Measurements from ENCODE around the gene PMFBP1. TPM values are rescaled to one million over a fixed set of nuclear protein-coding genes. Genes with fewer than 3 reads are reported as not detected.

PMFBP1 gene
- total RNA-seq, 4 donors from 2014 or later, result 0.13 to 1.4 (median 0.98) TPM

- ATAC-seq (ENCODE audit: low FRiP score) (no peak), DNase-seq (ENCODE audit: low spot score) (no peak)
- TF ChIP-seq, protein P1, sequence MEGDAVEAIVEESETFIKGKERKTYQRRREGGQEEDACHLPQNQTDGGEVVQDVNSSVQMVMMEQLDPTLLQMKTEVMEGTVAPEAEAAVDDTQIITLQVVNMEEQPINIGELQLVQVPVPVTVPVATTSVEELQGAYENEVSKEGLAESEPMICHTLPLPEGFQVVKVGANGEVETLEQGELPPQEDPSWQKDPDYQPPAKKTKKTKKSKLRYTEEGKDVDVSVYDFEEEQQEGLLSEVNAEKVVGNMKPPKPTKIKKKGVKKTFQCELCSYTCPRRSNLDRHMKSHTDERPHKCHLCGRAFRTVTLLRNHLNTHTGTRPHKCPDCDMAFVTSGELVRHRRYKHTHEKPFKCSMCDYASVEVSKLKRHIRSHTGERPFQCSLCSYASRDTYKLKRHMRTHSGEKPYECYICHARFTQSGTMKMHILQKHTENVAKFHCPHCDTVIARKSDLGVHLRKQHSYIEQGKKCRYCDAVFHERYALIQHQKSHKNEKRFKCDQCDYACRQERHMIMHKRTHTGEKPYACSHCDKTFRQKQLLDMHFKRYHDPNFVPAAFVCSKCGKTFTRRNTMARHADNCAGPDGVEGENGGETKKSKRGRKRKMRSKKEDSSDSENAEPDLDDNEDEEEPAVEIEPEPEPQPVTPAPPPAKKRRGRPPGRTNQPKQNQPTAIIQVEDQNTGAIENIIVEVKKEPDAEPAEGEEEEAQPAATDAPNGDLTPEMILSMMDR (IDR thresholded peaks at IDR 0.05), result no peak
Observed at GRCh38 chr16:72112906-72113615, 58.9 kb downstream of the PMFBP1 start.

DNA sequence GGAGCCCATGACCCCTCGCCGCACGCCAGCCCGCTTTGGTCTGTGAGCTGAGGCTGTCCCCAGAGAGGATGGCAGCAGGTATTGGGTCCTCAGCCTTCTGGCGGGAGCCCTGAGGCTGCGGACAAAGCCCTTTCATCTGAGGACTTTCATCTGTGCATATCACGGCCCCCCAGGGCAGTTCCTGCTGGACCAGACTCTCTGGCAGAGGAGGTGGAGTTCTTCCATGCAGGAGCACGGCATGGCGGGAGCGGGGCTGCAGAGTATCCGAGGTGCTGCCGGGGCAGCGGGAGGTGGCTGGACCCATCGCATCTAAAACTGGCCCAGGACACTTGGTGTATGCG lies 59.5 kb downstream of the PMFBP1 start:
- TF ChIP-seq, protein P1 (IDR thresholded peaks at IDR 0.05), result no peak
- ATAC-seq (ENCODE audit: low FRiP score) (peak; percentile 10), DNase-seq (ENCODE audit: low spot score) (no peak)

DNA sequence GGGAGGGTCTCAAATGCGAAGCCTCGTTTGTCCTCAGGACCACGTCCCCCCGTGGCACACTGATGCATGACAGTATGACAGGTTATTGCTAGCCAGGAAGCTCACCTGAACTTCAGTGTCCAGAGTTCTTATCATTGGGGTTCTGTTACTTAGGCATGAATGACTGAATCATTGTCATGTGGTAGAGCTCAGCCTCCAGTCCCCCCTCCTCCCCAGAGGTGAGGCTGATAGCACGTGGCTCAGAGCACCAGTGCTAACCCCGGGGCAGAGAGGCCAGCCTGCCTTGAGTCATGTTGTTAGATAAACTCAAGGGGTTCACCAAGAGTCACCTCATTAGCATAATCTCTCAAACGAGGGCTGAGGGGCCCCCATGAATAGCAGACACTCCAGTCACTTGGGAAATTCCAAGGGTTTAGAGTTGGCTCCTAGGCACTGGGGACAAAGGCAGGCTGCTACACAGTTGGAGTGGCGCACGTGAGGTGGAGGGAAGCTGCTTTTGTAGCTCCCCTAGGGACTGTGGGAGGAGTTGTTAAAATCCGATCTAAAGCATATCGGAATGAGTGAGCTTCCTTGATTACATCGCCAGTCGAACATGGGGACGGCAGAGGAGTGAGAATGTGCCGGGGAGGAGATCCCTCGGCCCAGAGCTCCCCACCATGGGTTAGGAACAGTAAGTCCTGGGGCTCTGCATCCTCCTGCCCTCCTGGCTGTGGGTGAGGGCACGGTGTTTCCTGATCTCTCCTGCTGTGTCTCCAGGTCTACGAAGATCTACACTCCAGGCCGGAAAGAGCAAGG lies 60.1 kb downstream of the PMFBP1 start:
- TF ChIP-seq, protein P1 (IDR thresholded peaks at IDR 0.05), result no peak
- peak; percentile 6 for ATAC-seq (ENCODE audit: low FRiP score)
- no peak for DNase-seq (ENCODE audit: low spot score)

DNA sequence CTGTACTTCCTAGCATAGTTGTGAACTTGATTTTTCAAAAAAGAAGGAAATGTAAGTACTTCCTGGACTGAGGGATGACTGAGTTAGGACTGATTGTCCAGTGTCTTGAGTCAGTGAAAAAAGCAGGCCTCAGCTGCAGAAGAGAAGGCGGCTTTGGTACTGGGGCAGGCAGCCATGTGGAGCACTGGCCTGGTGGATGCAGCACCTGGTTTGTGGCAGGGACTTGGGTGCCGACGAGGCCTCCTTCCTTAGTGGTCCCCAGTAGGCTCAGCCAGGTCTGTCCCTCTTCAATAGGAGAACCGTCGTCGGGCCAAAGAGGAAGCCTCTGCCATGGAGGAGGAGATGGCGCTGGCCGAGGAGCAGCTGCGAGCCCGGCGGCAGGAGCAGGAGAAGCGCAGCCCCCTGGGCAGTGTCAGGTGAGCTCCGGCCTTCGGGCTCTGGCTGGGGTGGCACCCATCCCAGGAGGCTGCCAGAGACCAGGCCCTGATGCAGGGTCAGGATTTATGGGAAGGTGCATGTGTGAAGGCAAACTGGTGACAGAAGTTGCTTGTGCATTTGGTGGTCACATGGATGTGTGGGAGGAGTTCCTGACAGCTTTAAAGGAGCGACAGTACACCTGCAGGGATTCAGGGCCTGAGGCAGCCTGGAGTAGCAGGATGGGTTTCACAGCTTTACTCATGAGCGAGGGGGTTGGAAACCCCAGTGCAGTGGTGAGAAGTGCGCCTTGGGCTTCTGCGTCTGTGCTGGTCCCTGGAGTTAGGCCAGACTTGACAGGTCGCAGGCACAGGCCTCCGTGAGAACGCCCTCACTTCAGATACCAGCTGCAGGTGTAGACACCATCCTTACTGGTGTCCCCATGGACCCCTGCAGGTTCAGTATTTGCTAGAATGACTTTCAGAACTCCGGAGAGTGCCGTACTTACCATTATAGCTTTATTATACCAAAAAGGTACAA lies 61.0 kb downstream of the PMFBP1 start:
- no peak for DNase-seq (ENCODE audit: low spot score)
- TF ChIP-seq, protein P1 (IDR thresholded peaks at IDR 0.05), result no peak
- no peak for ATAC-seq (ENCODE audit: low FRiP score)

- ATAC-seq (ENCODE audit: low FRiP score), result no peak
- no peak for DNase-seq (ENCODE audit: low spot score)
- TF ChIP-seq, protein P1 (IDR thresholded peaks at IDR 0.05), result no peak
Observed at GRCh38 chr16:72109966-72110530, 61.9 kb downstream of the PMFBP1 start.

- DNase-seq (ENCODE audit: low spot score), result no peak
- TF ChIP-seq, protein P1 (IDR thresholded peaks at IDR 0.05), result no peak
- ATAC-seq (ENCODE audit: low FRiP score), result no peak
Observed at GRCh38 chr16:72109300-72109699, 62.7 kb downstream of the PMFBP1 start.
